ENCODE measurements around the gene SPATA20.

SPATA20 gene

GRCh38 chr17:50551884-50552283, 4.9 kb downstream of the SPATA20 start (continued):
- no peak for TF ChIP-seq WT1 (tag by site-specific recombination; IDR thresholded peaks at IDR 0.05)
- TF ChIP-seq ZFP37 (tag by site-specific recombination; IDR thresholded peaks at IDR 0.05) = no peak
- TF ChIP-seq ZBTB11 (tag by site-specific recombination; conservative IDR thresholded peaks at IDR 0.05; ENCODE audit: low read depth) = no peak
- no peak for TF ChIP-seq ZNF24 (tag by site-specific recombination; IDR thresholded peaks at IDR 0.05)
- TF ChIP-seq ZNF48 (tag by site-specific recombination; IDR thresholded peaks at IDR 0.05) = no peak

- H3K36me3 ChIP-seq (ENCODE audit: control insufficient read depth in 2 of 2, insufficient read depth in 1 of 2, low read length in 2 of 2) = peaks cover 0 to 30% of the 10 kb centered on the region in 2 experiments; a peak in 2 of 3 replicates
- ChIA-PET POLR2A (no interaction called here), CTCF (no interaction called here)
- no peaks in the 10 kb centered on the region for H3K4me1 ChIP-seq (ENCODE audit: control insufficient read depth, insufficient read depth, low read length)
- H3K4me3 ChIP-seq (ENCODE audit: low read depth, low read length) = no peak overlapping the region
- H3K9me3 ChIP-seq (ENCODE audit: control insufficient read depth, insufficient read depth, low read depth, low read length) = no peaks in the 10 kb centered on the region
- no peak for TF ChIP-seq TSHZ1 (tag by site-specific recombination; IDR thresholded peaks at IDR 0.05; ENCODE audit: borderline replicate concordance)
- peak; percentile 55; the same call in 1 of the 2 replicates for TF ChIP-seq ZNF600 (tag by site-specific recombination; IDR thresholded peaks at IDR 0.05)
- TF ChIP-seq ZNF362 (tag by site-specific recombination; IDR thresholded peaks at IDR 0.05) = no peak
- no peak for TF ChIP-seq ZSCAN18 (tag by site-specific recombination; IDR thresholded peaks at IDR 0.05)
- TF ChIP-seq SCRT1 (tag by site-specific recombination; IDR thresholded peaks at IDR 0.05; ENCODE audit: borderline replicate concordance) = no peak
- TF ChIP-seq ZNF660 (tag by site-specific recombination; IDR thresholded peaks at IDR 0.05) = no peak
- TF ChIP-seq ZNF404 (tag by site-specific recombination; IDR thresholded peaks at IDR 0.05) = no peak
- TF ChIP-seq ZNF792 (tag by site-specific recombination; IDR thresholded peaks at IDR 0.05) = no peak
- TF ChIP-seq ZNF558 (tag by site-specific recombination; IDR thresholded peaks at IDR 0.05) = no peak
- no peak overlapping the region for H3K27ac ChIP-seq (ENCODE audit: extremely low read depth, low read depth, low read length)
Observed at GRCh38 chr17:50554201-50554600, 7.2 kb downstream of the SPATA20 start.

- ChIA-PET CTCF (interaction anchor here (0.7 to 3.5 kb wide), 2 partner anchors 63 to 69 kb away, joined by 3 to 20 read pairs; no protein-coding TSS in a partner anchor), POLR2A (no interaction called here)
- no peak overlapping the region for H3K4me3 ChIP-seq (ENCODE audit: low read depth, low read length)
- peaks cover 0 to 12% of the 10 kb centered on the region in 2 experiments; a peak in 2 of 3 replicates for H3K36me3 ChIP-seq (ENCODE audit: control insufficient read depth in 2 of 2, insufficient read depth in 1 of 2, low read length in 2 of 2)
- H3K4me1 ChIP-seq (ENCODE audit: control insufficient read depth, insufficient read depth, low read length) = peaks cover 5% of the 10 kb centered on the region; the same call in 1 of the 2 replicates
- H3K9me3 ChIP-seq (ENCODE audit: control insufficient read depth, insufficient read depth, low read depth, low read length) = no peaks in the 10 kb centered on the region
- no peak overlapping the region for H3K27ac ChIP-seq (ENCODE audit: extremely low read depth, low read depth, low read length)
- TF ChIP-seq ZNF341 (tag by site-specific recombination; IDR thresholded peaks at IDR 0.05; ENCODE audit: low read depth) = peak; percentile 31; the same call in 1 of the 2 replicates
- no peak for TF ChIP-seq TSHZ1 (tag by site-specific recombination; IDR thresholded peaks at IDR 0.05; ENCODE audit: borderline replicate concordance)
- TF ChIP-seq GLIS1 (tag by site-specific recombination; IDR thresholded peaks at IDR 0.05) = no peak
Observed at GRCh38 chr17:50556803-50557202, 9.8 kb downstream of the SPATA20 start.

Data from HEK293 (cell line).